OCI-LY7 (cell line): Measurements from ENCODE around the gene MRAP. TPM values are rescaled to one million over a fixed set of nuclear protein-coding genes. Genes with fewer than 3 reads are reported as not detected.

ENCODE experiments used
- BruUV-seq: library from RNA; stranded (reverse); fragments of 400-500 nt; replicated peaks from 2 replicates; lab custom pipeline; 2021; lab: Mats Ljungman, UMichigan
- CTCF ChIA-PET: fragments of 300-600 bp; sonication (Branson Sonifier 250); formaldehyde crosslinking; loops from one replicate; lab custom pipeline; 2022; ENCODE audit warnings: antibody characterized with exemption; ENCODE audit not compliant: unreplicated experiment; lab: Charles Lee
- POLR2A ChIA-PET: fragments of 300-600 bp; sonication (Branson Sonifier 250); formaldehyde crosslinking; loops from one replicate; lab custom pipeline; 2022; ENCODE audit warnings: antibody characterized with exemption; lab: Charles Lee
- DNase-seq: peaks from one replicate; pipeline ENCODE4 v3.0.0-alpha.2; 2015; ENCODE audit warnings: low spot score
- H2AFZ ChIP-seq: fragments of 200-600 bp; sonication (generic), shearing (Covaris generic); 2 replicates; pipeline ENCODE4 v1.6.1; 2014; ENCODE audit warnings: mild to moderate bottlenecking, antibody characterized with exemption, low read length, moderate library complexity
- H3K27ac ChIP-seq: fragments of 200-600 bp; sonication (generic); 2 replicates; pipeline ENCODE4 v1.5.1; 2014; ENCODE audit warnings: mixed run types, low read depth, mild to moderate bottlenecking, moderate library complexity, low read length, inconsistent platforms; ENCODE audit not compliant: poor library complexity, severe bottlenecking
- H3K36me3 ChIP-seq: fragments of 200-600 bp; sonication (generic); 2 replicates; pipeline ENCODE4 v1.6.1; 2014; ENCODE audit warnings: mild to moderate bottlenecking, antibody characterized with exemption, low read length, moderate library complexity, mixed read lengths; ENCODE audit not compliant: insufficient read depth
- H3K4me1 ChIP-seq: fragments of 200-600 bp; sonication (generic); 2 replicates; pipeline ENCODE4 v1.5.1; 2014; ENCODE audit warnings: mild to moderate bottlenecking, low read length; ENCODE audit not compliant: insufficient read depth, poor library complexity, severe bottlenecking
- H3K4me2 ChIP-seq: fragments of 200-600 bp; sonication (generic); 2 replicates; pipeline ENCODE4 v1.6.1; 2014; ENCODE audit warnings: mild to moderate bottlenecking, low read length
- H3K4me3 ChIP-seq: fragments of 200-600 bp; sonication (generic); 2 replicates; pipeline ENCODE4 v1.5.1; 2014; ENCODE audit warnings: mild to moderate bottlenecking, low read depth, low read length; ENCODE audit not compliant: poor library complexity, severe bottlenecking
- H3K79me2 ChIP-seq: fragments of 200-600 bp; sonication (generic); 2 replicates; pipeline ENCODE4 v1.6.1; 2016; ENCODE audit warnings: low read depth, mild to moderate bottlenecking, low read length, moderate library complexity, mixed read lengths; ENCODE audit not compliant: insufficient read depth
- H3K9me2 ChIP-seq: fragments of 200-600 bp; sonication (generic); 2 replicates; pipeline ENCODE4 v1.6.1; 2016; ENCODE audit warnings: mild to moderate bottlenecking, low read length, mixed read lengths; ENCODE audit not compliant: insufficient read depth
- H3K9me3 ChIP-seq: fragments of 200-600 bp; sonication (generic); 2 replicates; pipeline ENCODE4 v1.6.1; 2014; ENCODE audit warnings: mild to moderate bottlenecking, mixed run types, low read length, mixed read lengths
- H4K20me1 ChIP-seq: fragments of 200-600 bp; sonication (generic); 2 replicates; pipeline ENCODE4 v1.6.1; 2014; ENCODE audit warnings: mild to moderate bottlenecking, antibody characterized with exemption, low read length, moderate library complexity, mixed read lengths; ENCODE audit not compliant: insufficient read depth
- EZH2phosphoT487 ChIP-seq: fragments of 200-600 bp; sonication (generic); IDR thresholded peaks from 2 replicates; pipeline ENCODE4 v1.6.1; 2018; ENCODE audit warnings: low read depth, borderline replicate concordance, mild to moderate bottlenecking, mixed run types, antibody characterized with exemption, low read length, moderate library complexity, mixed read lengths
- intact Hi-C: fragments of 100-400 bp; cut with micrococcal nuclease; formaldehyde crosslinking; loops from one replicate; pipeline ENCODE4 v1.10.0; 2022; ENCODE audit not compliant: unreplicated experiment
- total RNA-seq, 2 experiments: library from RNA; depleted of rRNA in 1 of 2; stranded (reverse); fragments of >200 nt in 1 of 2; shearing (Covaris generic) in 1 of 2; gene quantifications; 2 replicates each; pipeline ENCODE4 v1.2.3, GENCODE V29; 2014 to 2022
- TF ChIP-seq, protein P1 (sequence below): fragments of 200-600 bp; sonication (generic); conservative IDR thresholded peaks from 2 replicates; pipeline ENCODE4 v1.5.1; 2014; ENCODE audit warnings: mild to moderate bottlenecking, antibody characterized with exemption, low read length, moderate library complexity, mixed read lengths

MRAP gene
- total RNA-seq, 2 experiments from 2014 or later: not detected

DNA sequence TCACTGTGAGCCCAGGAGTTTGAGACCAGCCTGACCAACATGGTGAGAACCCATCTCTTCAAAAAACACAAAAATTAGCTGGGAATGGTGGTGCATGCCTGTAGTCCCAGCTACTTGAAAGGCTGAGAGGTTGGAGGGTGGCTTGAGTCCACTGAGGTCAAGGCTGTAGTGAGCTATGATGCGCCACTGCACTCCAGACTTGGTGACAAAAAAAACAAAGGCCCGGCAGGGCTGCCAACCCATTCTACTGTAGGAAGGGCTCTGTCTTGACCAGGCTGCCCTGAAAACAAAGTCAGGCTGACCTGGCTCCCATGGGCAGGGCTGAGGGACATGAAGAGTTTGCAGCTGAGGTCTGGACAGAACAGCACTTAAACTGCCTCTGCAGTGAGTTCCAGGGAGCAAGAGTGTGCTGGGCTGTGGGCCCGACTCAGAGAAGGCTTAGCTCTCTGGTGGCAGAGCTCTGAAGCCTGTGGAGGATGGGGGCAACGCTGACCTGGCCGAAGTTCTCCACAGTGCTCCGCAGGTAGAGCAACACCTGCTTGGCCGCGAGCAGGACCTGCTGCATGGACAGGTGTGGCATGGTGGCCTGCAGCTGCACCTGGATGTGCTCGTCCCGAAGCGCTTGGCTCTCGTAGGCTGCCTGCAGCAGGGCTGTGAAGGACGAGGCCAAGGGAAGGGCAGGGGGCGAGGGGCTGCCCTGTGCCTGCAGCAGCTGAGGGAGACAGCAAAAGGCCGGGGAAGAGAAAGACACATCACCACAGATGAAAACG, 51.7 kb downstream of the MRAP start:
- no peak overlapping the region for H3K27ac ChIP-seq
- BruUV-seq: no TSS peak
- CTCF ChIA-PET: no interaction called here
- no peak overlapping the region for H2AFZ ChIP-seq
- H3K36me3 ChIP-seq: peaks cover 100% of the 10 kb centered on the region
- POLR2A ChIA-PET: interaction anchor here (1.0 kb wide), 1 partner anchor 24 kb away, joined by 3 read pairs; no protein-coding TSS in a partner anchor
- intact Hi-C loops: no loop called here
- no peaks in the 10 kb centered on the region; the same call in 1 of the 2 replicates for H3K9me3 ChIP-seq
- no peak for TF ChIP-seq EZH2phosphoT487
- TF ChIP-seq, protein P1, sequence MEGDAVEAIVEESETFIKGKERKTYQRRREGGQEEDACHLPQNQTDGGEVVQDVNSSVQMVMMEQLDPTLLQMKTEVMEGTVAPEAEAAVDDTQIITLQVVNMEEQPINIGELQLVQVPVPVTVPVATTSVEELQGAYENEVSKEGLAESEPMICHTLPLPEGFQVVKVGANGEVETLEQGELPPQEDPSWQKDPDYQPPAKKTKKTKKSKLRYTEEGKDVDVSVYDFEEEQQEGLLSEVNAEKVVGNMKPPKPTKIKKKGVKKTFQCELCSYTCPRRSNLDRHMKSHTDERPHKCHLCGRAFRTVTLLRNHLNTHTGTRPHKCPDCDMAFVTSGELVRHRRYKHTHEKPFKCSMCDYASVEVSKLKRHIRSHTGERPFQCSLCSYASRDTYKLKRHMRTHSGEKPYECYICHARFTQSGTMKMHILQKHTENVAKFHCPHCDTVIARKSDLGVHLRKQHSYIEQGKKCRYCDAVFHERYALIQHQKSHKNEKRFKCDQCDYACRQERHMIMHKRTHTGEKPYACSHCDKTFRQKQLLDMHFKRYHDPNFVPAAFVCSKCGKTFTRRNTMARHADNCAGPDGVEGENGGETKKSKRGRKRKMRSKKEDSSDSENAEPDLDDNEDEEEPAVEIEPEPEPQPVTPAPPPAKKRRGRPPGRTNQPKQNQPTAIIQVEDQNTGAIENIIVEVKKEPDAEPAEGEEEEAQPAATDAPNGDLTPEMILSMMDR: no peak
- no peak for DNase-seq
- no peaks in the 10 kb centered on the region for H4K20me1 ChIP-seq
- no peaks in the 10 kb centered on the region for H3K9me2 ChIP-seq
- H3K4me3 ChIP-seq: no peak overlapping the region
- H3K4me2 ChIP-seq: no peak overlapping the region
- no peaks in the 10 kb centered on the region for H3K4me1 ChIP-seq
- no peaks in the 10 kb centered on the region for H3K79me2 ChIP-seq

DNA sequence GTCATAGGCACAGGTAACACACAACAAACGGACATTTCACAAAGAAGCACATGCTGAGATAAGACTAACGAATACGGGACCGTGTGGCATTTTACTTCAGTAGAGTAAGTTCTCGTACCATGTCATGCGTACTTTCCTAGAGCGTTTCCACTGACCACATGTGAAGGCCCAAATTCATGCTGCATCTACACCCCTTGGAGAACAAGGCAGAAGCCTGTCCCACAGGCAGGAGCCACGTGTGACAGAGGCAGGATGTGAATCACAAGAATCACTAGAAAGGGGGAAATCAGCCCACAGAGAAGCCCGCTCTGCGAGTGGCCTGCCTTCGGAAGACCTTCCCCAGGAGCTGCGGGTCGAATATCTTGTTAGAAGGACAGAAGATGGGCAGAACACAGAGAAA, 52.3 kb downstream of the MRAP start:
- H3K9me2 ChIP-seq: no peaks in the 10 kb centered on the region
- DNase-seq: no peak
- H3K9me3 ChIP-seq: no peaks in the 10 kb centered on the region
- ChIA-PET CTCF (no interaction called here), POLR2A (interaction anchor here (1.0 kb wide), 1 partner anchor 24 kb away, joined by 3 read pairs; no protein-coding TSS in a partner anchor)
- no peaks in the 10 kb centered on the region for H4K20me1 ChIP-seq
- H3K36me3 ChIP-seq: peaks cover 100% of the 10 kb centered on the region
- no peaks in the 10 kb centered on the region for H3K4me1 ChIP-seq
- no TSS peak for BruUV-seq
- intact Hi-C loops: no loop called here
- H3K4me3 ChIP-seq: no peak overlapping the region
- H3K79me2 ChIP-seq: no peaks in the 10 kb centered on the region
- no peak overlapping the region for H3K4me2 ChIP-seq
- H2AFZ ChIP-seq: no peak overlapping the region
- H3K27ac ChIP-seq: no peak overlapping the region
- no peak for TF ChIP-seq EZH2phosphoT487
- TF ChIP-seq, protein P1: no peak

DNA sequence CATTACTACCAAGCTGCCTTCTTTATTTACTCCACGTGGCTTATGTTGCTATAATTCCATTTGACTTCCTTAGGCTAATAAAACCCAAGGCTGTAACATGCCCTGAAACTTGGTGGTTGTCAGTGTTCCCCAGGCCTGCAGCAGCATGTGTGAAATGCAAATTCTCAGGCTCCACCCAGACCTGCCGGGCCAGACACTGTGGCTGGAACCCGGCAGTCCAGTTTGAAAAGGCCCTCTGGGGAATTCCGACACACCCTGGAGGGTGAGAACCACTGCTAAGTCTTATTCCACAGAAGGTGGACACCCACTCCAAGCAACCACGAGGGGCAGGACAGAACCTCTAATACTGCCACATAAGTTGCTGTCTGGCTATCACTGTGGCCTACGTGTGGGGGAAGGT, 52.8 kb downstream of the MRAP start:
- H3K27ac ChIP-seq: no peak overlapping the region
- no peak overlapping the region for H3K4me3 ChIP-seq
- H3K4me1 ChIP-seq: no peaks in the 10 kb centered on the region
- DNase-seq: no peak
- TF ChIP-seq, protein P1: no peak
- no peak for TF ChIP-seq EZH2phosphoT487
- H4K20me1 ChIP-seq: no peaks in the 10 kb centered on the region
- ChIA-PET CTCF (no interaction called here), POLR2A (no interaction called here)
- no peaks in the 10 kb centered on the region for H3K9me2 ChIP-seq
- intact Hi-C loops: no loop called here
- H3K4me2 ChIP-seq: no peak overlapping the region
- H2AFZ ChIP-seq: no peak overlapping the region
- H3K79me2 ChIP-seq: no peaks in the 10 kb centered on the region
- H3K36me3 ChIP-seq: peaks cover 100% of the 10 kb centered on the region
- no peaks in the 10 kb centered on the region for H3K9me3 ChIP-seq
- no TSS peak for BruUV-seq
